Suprapubic skin (tissue), 4 donors: ENCODE measurements around the gene C13orf46. TPM values are rescaled to one million over a fixed set of nuclear protein-coding genes. Genes with fewer than 3 reads are reported as not detected.

Experiments used
- DNase-seq, 2 donors: peaks; one replicate each; pipeline ENCODE4 v3.0.0-alpha.2; 2019; ENCODE audit warnings: low spot score in 2 of 2
- H3K27ac ChIP-seq: fragments of 200-600 bp; sonication (generic); one replicate; pipeline ENCODE4 v1.5.1; 2019
- H3K27me3 ChIP-seq: fragments of 200-600 bp; sonication (generic); one replicate; pipeline ENCODE4 v1.5.1; 2019
- H3K36me3 ChIP-seq: fragments of 200-600 bp; sonication (generic); one replicate; pipeline ENCODE4 v1.5.1; 2019
- H3K4me1 ChIP-seq: fragments of 200-600 bp; sonication (generic); one replicate; pipeline ENCODE4 v1.5.1; 2019
- H3K4me3 ChIP-seq: fragments of 200-600 bp; sonication (generic); one replicate; pipeline ENCODE4 v1.5.1; 2019; ENCODE audit warnings: mild to moderate bottlenecking
- H3K9me3 ChIP-seq: fragments of 200-600 bp; sonication (generic); one replicate; pipeline ENCODE4 v1.5.1; 2019
- EP300 ChIP-seq: sonication (generic); formaldehyde crosslinking; IDR thresholded peaks from one replicate; pipeline ENCODE4 v1.6.1; 2017; ENCODE audit warnings: antibody characterized with exemption
- POLR2A ChIP-seq, 2 donors: fragments of 450-650 bp; IDR thresholded peaks; one replicate each; pipeline ENCODE4 v1.6.1; 2017; ENCODE audit warnings: antibody characterized with exemption in 2 of 2, mild to moderate bottlenecking in 2 of 2, moderate library complexity in 2 of 2
- POLR2AphosphoS5 ChIP-seq, 3 donors: sonication (generic); formaldehyde crosslinking; IDR thresholded peaks; one replicate each; pipeline ENCODE4 v1.6.1; 2017; ENCODE audit warnings: antibody characterized with exemption in 3 of 3
- WGBS: methylation state at CpG from one replicate; pipeline ENCODE4 v1.1.5; 2018; 5-methylcytosine and 5-hydroxymethylcytosine counted together
- total RNA-seq, 4 donors: library from RNA; depleted of rRNA; stranded (reverse); fragments of >200 nt; gene quantifications; one replicate each; pipeline ENCODE4 v1.1.0, GENCODE V29; 2016
- TF ChIP-seq, protein P1 (sequence below), 2 donors: fragments of 200-600 bp in 1 of 2; fragments of 450-650 bp in 1 of 2; sonication (generic) in 1 of 2; IDR thresholded peaks; one replicate each; pipeline ENCODE4 v1.5.1; 2016 to 2019; ENCODE audit warnings: antibody characterized with exemption in 2 of 2, mild to moderate bottlenecking in 1 of 2, moderate library complexity in 1 of 2

C13orf46 gene
- total RNA-seq, 4 donors from 2014 or later = 0.16 to 1.4 (median 0.53) TPM

DNA sequence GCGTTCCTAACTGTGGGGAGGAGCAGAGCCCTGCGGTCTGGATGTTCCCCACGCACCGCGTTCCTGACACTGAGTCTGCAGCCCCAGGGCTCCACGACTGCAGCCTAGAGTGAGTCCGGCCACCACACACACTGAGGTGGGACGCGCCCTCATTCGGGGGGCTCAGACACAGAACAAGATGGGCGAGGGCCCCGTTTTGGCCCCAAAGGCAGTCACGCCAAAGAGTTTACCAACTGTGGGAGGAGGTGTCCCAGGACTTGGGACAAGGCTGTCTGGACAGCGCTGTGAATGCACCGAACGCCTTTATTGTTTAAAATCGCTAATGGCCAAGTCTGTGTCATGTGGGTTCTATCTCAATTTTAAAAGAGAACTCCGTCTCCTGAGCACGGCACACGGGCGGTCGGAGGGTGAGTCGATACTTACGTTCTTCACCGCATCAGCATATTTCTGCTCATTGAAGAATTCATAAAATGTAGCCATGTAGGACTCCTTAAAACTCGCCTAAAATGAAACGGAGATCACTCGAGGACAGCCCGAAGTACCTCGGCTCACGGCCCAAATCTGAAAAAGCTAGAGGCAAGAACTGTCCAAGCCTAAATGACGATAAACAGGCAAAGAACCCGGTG, 35.2 kb upstream of the C13orf46 start:
- whole genome bisulfite sequencing = 90% methylated on average over 29 of the region's 33 CpGs
- no peaks in the 10 kb centered on the region for H3K9me3 ChIP-seq
- H3K4me1 ChIP-seq = peaks cover 1% of the 10 kb centered on the region
- peaks cover 36% of the 10 kb centered on the region for H3K36me3 ChIP-seq
- H3K27ac ChIP-seq = no peak overlapping the region
- no peak overlapping the region for H3K4me3 ChIP-seq
- TF ChIP-seq POLR2A (IDR thresholded peaks at IDR 0.05) = no peak
- TF ChIP-seq, protein P1, sequence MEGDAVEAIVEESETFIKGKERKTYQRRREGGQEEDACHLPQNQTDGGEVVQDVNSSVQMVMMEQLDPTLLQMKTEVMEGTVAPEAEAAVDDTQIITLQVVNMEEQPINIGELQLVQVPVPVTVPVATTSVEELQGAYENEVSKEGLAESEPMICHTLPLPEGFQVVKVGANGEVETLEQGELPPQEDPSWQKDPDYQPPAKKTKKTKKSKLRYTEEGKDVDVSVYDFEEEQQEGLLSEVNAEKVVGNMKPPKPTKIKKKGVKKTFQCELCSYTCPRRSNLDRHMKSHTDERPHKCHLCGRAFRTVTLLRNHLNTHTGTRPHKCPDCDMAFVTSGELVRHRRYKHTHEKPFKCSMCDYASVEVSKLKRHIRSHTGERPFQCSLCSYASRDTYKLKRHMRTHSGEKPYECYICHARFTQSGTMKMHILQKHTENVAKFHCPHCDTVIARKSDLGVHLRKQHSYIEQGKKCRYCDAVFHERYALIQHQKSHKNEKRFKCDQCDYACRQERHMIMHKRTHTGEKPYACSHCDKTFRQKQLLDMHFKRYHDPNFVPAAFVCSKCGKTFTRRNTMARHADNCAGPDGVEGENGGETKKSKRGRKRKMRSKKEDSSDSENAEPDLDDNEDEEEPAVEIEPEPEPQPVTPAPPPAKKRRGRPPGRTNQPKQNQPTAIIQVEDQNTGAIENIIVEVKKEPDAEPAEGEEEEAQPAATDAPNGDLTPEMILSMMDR (IDR thresholded peaks at IDR 0.05) = no peak
- no peak for TF ChIP-seq EP300
- no peak for TF ChIP-seq POLR2AphosphoS5 (IDR thresholded peaks at IDR 0.05)
- H3K27me3 ChIP-seq = no peaks in the 10 kb centered on the region
- DNase-seq = peak; percentile 45 to 70

DNA sequence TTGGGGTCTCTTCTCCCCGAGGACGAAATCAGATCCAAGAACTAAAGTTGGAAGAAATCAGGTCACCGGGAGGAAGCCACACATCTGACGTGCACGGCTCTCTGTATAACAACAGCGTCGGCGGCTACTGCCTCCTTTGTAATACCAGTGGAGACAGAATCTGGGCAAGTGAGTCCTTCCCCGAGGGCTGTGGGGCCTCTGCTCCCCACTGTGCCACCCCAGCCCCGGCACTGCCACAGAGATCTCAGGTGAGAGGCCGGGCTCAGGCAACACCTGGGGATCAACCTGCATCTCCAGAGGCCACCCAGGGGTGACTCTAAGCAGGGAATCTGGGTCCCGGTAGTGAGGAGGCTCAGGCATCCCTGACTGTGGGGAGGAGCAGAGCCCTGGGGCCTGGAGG, 33.7 kb upstream of the C13orf46 start:
- H3K9me3 ChIP-seq = no peaks in the 10 kb centered on the region
- WGBS = 93% methylated on average over 9 of the region's 12 CpGs
- no peaks in the 10 kb centered on the region for H3K27me3 ChIP-seq
- peak; percentile 34 to 72 for DNase-seq
- no peak overlapping the region for H3K4me3 ChIP-seq
- no peak overlapping the region for H3K27ac ChIP-seq
- TF ChIP-seq, protein P1 (IDR thresholded peaks at IDR 0.05) = no peak
- no peak for TF ChIP-seq EP300
- TF ChIP-seq POLR2AphosphoS5 (IDR thresholded peaks at IDR 0.05) = no peak
- no peak for TF ChIP-seq POLR2A (IDR thresholded peaks at IDR 0.05)
- H3K36me3 ChIP-seq = peaks cover 38% of the 10 kb centered on the region
- no peaks in the 10 kb centered on the region for H3K4me1 ChIP-seq

DNA sequence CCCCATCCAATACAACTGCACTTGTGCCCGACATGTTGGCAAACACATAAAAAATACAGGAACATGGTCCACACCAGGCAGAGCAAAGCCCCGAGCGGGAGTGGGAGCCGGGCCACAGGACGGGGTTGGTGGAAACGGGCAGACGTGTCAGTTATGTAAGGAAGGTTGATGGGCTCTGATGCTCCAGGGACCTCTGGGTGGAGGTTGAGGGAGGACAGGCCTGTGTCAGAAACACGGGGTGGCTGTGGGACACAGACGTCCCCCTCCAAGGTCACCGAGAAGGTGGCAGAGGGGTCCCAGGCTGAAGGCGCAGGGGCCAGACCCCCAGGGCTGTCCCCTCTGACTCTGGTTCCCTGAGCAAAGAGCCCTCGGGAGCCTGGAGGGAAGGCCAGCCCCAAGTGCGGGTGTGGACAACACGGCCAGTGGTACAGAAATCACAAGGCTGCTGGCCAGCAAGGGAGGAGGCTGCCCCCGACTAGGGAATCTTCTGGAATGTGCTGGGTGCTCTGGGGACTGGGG, 31.4 kb upstream of the C13orf46 start:
- H3K36me3 ChIP-seq = peaks cover 22% of the 10 kb centered on the region

DNA sequence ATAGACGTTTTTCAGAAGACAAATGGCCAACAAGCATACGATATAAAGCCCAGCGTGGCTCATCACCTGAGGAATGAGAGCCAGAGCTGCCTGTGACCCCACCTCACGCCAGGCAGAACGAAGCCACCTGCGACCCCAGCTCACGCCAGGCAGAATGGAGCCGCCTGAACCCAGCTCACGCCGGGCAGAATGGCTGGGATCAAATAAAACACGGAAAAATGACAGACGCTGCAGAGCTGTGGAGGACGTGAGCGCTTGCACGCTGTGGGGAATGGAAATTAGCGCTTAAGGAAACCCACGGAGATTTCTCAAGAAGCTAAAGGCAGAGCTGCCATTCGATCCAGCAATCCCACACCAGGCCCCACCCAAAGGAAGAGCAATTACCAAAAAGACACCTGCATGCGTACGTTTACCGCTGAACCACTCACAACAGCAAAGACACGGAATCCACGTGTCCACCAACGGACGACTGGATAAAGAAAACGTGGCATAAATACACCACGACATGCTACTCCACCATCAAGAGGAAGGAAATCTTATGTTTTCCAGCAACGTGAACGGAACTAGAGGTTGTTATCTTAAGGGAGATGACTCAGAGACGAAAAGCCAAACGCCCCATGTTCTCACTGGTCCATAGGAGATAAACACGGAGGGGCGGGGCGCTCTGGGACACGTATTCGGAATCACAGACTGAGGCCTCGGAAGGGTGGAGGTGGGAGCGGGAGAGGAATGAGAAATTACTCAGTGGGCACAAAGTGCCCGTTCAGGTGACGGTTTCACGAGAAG, 30.7 kb upstream of the C13orf46 start:
- Histone ChIP-seq H3K27me3 (no peaks in the 10 kb centered on the region), H3K4me3 (no peak overlapping the region), H3K36me3 (peaks cover 15% of the 10 kb centered on the region), H3K27ac (no peak overlapping the region), H3K9me3 (no peaks in the 10 kb centered on the region), H3K4me1 (no peaks in the 10 kb centered on the region)
- WGBS = 83% methylated on average over 41 of the region's 41 CpGs
- peak; percentile 57 to 63 for DNase-seq
- TF ChIP-seq, protein P1 (IDR thresholded peaks at IDR 0.05) = no peak
- TF ChIP-seq EP300 = no peak
- TF ChIP-seq POLR2AphosphoS5 (IDR thresholded peaks at IDR 0.05) = no peak
- TF ChIP-seq POLR2A (IDR thresholded peaks at IDR 0.05) = no peak

More for the DNA sequence above, 31.4 kb upstream of the C13orf46 start:
- Histone ChIP-seq H3K27me3 (no peaks in the 10 kb centered on the region), H3K4me1 (no peaks in the 10 kb centered on the region), H3K27ac (no peak overlapping the region), H3K9me3 (no peaks in the 10 kb centered on the region), H3K4me3 (no peak overlapping the region)
- TF ChIP-seq POLR2AphosphoS5 (IDR thresholded peaks at IDR 0.05) (no peak), POLR2A (IDR thresholded peaks at IDR 0.05) (no peak)
- peak; percentile 51 to 66 for DNase-seq
- WGBS = 90% methylated on average over 14 of the region's 15 CpGs

DNA sequence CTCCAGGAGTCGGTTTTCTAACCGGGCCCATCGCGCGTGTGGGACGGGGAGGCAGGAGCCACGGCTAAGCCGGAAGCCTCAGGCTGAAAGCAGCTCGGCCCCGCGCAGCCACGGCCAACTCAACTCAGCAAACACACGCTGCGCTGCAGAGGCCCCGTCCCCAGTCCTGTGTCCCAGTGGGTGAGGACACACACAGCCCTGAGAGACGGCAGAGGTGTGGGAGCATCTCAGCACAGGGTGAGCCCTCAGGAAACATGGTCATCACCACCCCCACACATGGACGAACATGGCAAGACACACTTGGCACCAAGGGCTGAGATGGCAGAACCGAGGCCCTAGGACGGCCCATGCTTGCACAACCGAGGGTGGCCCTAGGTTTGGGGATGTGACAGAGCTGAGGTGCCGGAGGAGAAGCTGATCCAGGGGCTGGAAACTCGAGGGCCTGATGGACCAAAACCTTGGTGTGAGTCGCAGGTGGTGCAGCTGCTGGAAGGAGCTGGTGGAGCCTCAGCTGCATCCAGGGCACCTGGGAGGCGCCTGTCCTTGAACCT, 29.0 kb upstream of the C13orf46 start:
- TF ChIP-seq POLR2A (IDR thresholded peaks at IDR 0.05) (no peak), POLR2AphosphoS5 (IDR thresholded peaks at IDR 0.05) (no peak)
- Histone ChIP-seq H3K36me3 (peaks cover 7% of the 10 kb centered on the region), H3K27ac (no peak overlapping the region), H3K4me1 (peaks cover 14% of the 10 kb centered on the region), H3K27me3 (no peaks in the 10 kb centered on the region), H3K4me3 (no peak overlapping the region), H3K9me3 (no peaks in the 10 kb centered on the region)
- peak; percentile 60 to 78 for DNase-seq
- WGBS = 91% methylated on average over 20 of the region's 24 CpGs
